DND-41 (cell line): Measurements from ENCODE around the gene FBRSL1.

Experiments used
- CTCF ChIP-seq: IDR thresholded peaks from 2 replicates; pipeline ENCODE4 v1.5.1; 2012; ENCODE audit warnings: borderline replicate concordance, low read length, moderate library complexity, mild to moderate bottlenecking; ENCODE audit not compliant: poor library complexity, severe bottlenecking; ENCODE audit errors: extremely low read depth
- EZH2 ChIP-seq: IDR thresholded peaks from 3 replicates; pipeline ENCODE4 v1.6.1; 2012; ENCODE audit warnings: borderline replicate concordance, low read depth, mild to moderate bottlenecking, moderate library complexity, low read length, inconsistent platforms; ENCODE audit not compliant: severe bottlenecking

GRCh38 chr12:132498931-132499330 is 9.0 kb downstream of the FBRSL1 start:
- TF ChIP-seq CTCF (no peak), EZH2 (no peak)
